Calu3 (cell line): Measurements from ENCODE around the gene LINGO1. TPM values are rescaled to one million over a fixed set of nuclear protein-coding genes. Genes with fewer than 3 reads are reported as not detected.

ENCODE experiments used
- BruUV-seq: library from RNA; stranded (reverse); fragments of 400-500 nt; replicated peaks from 2 replicates; lab custom pipeline; 2021; lab: Mats Ljungman, UMichigan
- CTCF ChIA-PET: fragments of 300-600 bp; sonication (Branson Sonifier 250); formaldehyde crosslinking; loops from one replicate; lab custom pipeline; 2022; ENCODE audit warnings: antibody characterized with exemption; lab: Charles Lee
- DNase-seq: peaks from one replicate; pipeline ENCODE4 v3.0.0; 2022
- H3K27ac Mint-ChIP-seq: one replicate; pipeline ENCODE4 v1.8.0; 2022; ENCODE audit warnings: mixed read lengths; ENCODE audit not compliant: unreplicated experiment
- H3K27me3 Mint-ChIP-seq: one replicate; pipeline ENCODE4 v1.8.0; 2022; ENCODE audit warnings: mixed read lengths; ENCODE audit not compliant: unreplicated experiment
- H3K36me3 Mint-ChIP-seq: one replicate; pipeline ENCODE4 v1.8.0; 2022; ENCODE audit warnings: mild to moderate bottlenecking, moderate library complexity, mixed read lengths; ENCODE audit not compliant: insufficient read depth, unreplicated experiment
- H3K4me1 Mint-ChIP-seq: one replicate; pipeline ENCODE4 v1.8.0; 2022; ENCODE audit warnings: mild to moderate bottlenecking, low read depth, mixed read lengths; ENCODE audit not compliant: unreplicated experiment
- H3K4me3 Mint-ChIP-seq: one replicate; pipeline ENCODE4 v1.8.0; 2022; ENCODE audit warnings: mild to moderate bottlenecking, low read depth, moderate library complexity, mixed read lengths; ENCODE audit not compliant: unreplicated experiment
- H3K9me3 Mint-ChIP-seq: one replicate; pipeline ENCODE4 v1.8.0; 2022; ENCODE audit warnings: low read depth, mixed read lengths; ENCODE audit not compliant: unreplicated experiment
- CTCF ChIP-seq: fragments of 200-600 bp; IDR thresholded peaks from one replicate; pipeline ENCODE4 v1.8.0; 2022; ENCODE audit warnings: antibody characterized with exemption; ENCODE audit not compliant: unreplicated experiment
- intact Hi-C: fragments of 100-400 bp; cut with micrococcal nuclease; formaldehyde crosslinking; loops from one replicate; pipeline ENCODE4 v1.10.0; 2022; ENCODE audit not compliant: unreplicated experiment
- total RNA-seq: library from RNA; stranded (reverse); gene quantifications from 2 replicates; pipeline ENCODE4 v1.2.3, GENCODE V29; 2022

The LINGO1 gene
- total RNA-seq, 1 experiment from 2014 or later: not detected

- intact Hi-C loops: no loop called here
- no peaks in the 10 kb centered on the region for H3K9me3 Mint-ChIP-seq
- CTCF ChIA-PET: interaction anchor here (0.6 kb wide), 1 partner anchor 253 kb away, joined by 7 read pairs; no protein-coding TSS in a partner anchor
- H3K4me3 Mint-ChIP-seq: no peak overlapping the region
- peaks cover 51% of the 10 kb centered on the region for H3K27me3 Mint-ChIP-seq
- no peak overlapping the region for H3K27ac Mint-ChIP-seq
- DNase-seq: no peak
- no peaks in the 10 kb centered on the region for H3K36me3 Mint-ChIP-seq
- no peaks in the 10 kb centered on the region for H3K4me1 Mint-ChIP-seq
- BruUV-seq: no TSS peak
- TF ChIP-seq CTCF: no peak
Observed at GRCh38 chr15:77568014-77568972, 64.4 kb downstream of the LINGO1 start.

GRCh38 chr15:77567202-77567601 is 65.5 kb downstream of the LINGO1 start:
- no TSS peak for BruUV-seq
- no peaks in the 10 kb centered on the region for H3K9me3 Mint-ChIP-seq
- H3K27ac Mint-ChIP-seq: no peak overlapping the region
- no peaks in the 10 kb centered on the region for H3K36me3 Mint-ChIP-seq
- peaks cover 51% of the 10 kb centered on the region for H3K27me3 Mint-ChIP-seq
- no peak for DNase-seq
- no peak overlapping the region for H3K4me3 Mint-ChIP-seq
- intact Hi-C loops: no loop called here
- H3K4me1 Mint-ChIP-seq: no peaks in the 10 kb centered on the region
- CTCF ChIA-PET: no interaction called here
- no peak for TF ChIP-seq CTCF

GRCh38 chr15:77566092-77566491 is 66.6 kb downstream of the LINGO1 start:
- H3K4me3 Mint-ChIP-seq: no peak overlapping the region
- no TSS peak for BruUV-seq
- CTCF ChIA-PET: no interaction called here
- H3K4me1 Mint-ChIP-seq: no peaks in the 10 kb centered on the region
- peaks cover 61% of the 10 kb centered on the region for H3K27me3 Mint-ChIP-seq
- H3K9me3 Mint-ChIP-seq: no peaks in the 10 kb centered on the region
- no peak overlapping the region for H3K27ac Mint-ChIP-seq
- no peak for TF ChIP-seq CTCF
- no peak for DNase-seq
- no peaks in the 10 kb centered on the region for H3K36me3 Mint-ChIP-seq
- intact Hi-C loops: no loop called here

- no TSS peak for BruUV-seq
- intact Hi-C loops: no loop called here
- CTCF ChIA-PET: no interaction called here
- Mint-ChIP-seq H3K9me3 (no peaks in the 10 kb centered on the region), H3K27me3 (peaks cover 67% of the 10 kb centered on the region), H3K4me3 (no peak overlapping the region), H3K27ac (no peak overlapping the region), H3K36me3 (no peaks in the 10 kb centered on the region), H3K4me1 (no peaks in the 10 kb centered on the region)
- no peak for TF ChIP-seq CTCF
- no peak for DNase-seq
Observed at GRCh38 chr15:77565378-77565915, 67.3 kb downstream of the LINGO1 start.
